GM19240 (cell line): ENCODE measurements around the gene KLHL11.

Experiments
- DNase-seq: peaks from one replicate; pipeline ENCODE4 v3.0.0; 2011; ENCODE audit warnings: low spot score; ENCODE audit not compliant: insufficient read length

KLHL11 gene

GRCh38 chr17:41811549-41812380 is 53.5 kb downstream of the KLHL11 start, which contains the start of gene P3H4:
Gene P3H4 (minus strand): TSS chr17:41811949. CDS start chr17:41811915, 34 bp downstream.
- peak; percentile 67 for DNase-seq

- DNase-seq: no peak
Observed at GRCh38 chr17:41810659-41811548, 54.3 kb downstream of the KLHL11 start.

- no peak for DNase-seq
Observed at GRCh38 chr17:41806685-41807445, 58.4 kb downstream of the KLHL11 start.
